Uterus (tissue), 4 donors: Measurements from ENCODE around the gene CSE1L. TPM values are rescaled to one million over a fixed set of nuclear protein-coding genes. Genes with fewer than 3 reads are reported as not detected.
A peak's percentile ranks its signal among the peaks of the same experiment; 100 is the strongest.

Experiments used
- DNase-seq, 2 donors: peaks; one replicate each; pipeline ENCODE4 v3.0.0-alpha.2; 2019 to 2020
- H3K27ac ChIP-seq, 2 donors: fragments of 200-600 bp; sonication (generic); 1 replicate in 1 of 2; 2 replicates in 1 of 2; pipeline ENCODE4 v1.5.1; 2016 to 2018
- H3K27me3 ChIP-seq, 2 donors: fragments of 200-600 bp; sonication (generic); one replicate each; pipeline ENCODE4 v1.5.1; 2018 to 2019; ENCODE audit warnings: control low read depth in 1 of 2
- H3K36me3 ChIP-seq, 2 donors: fragments of 200-600 bp; sonication (generic); one replicate each; pipeline ENCODE4 v1.5.1; 2019; ENCODE audit warnings: control low read depth in 1 of 2
- H3K4me1 ChIP-seq, 2 donors: fragments of 200-600 bp; sonication (generic); one replicate each; pipeline ENCODE4 v1.5.1; 2018 to 2019; ENCODE audit warnings: control low read depth in 1 of 2
- H3K4me3 ChIP-seq, 2 donors: fragments of 200-600 bp; sonication (generic); 1 replicate in 1 of 2; 2 replicates in 1 of 2; pipeline ENCODE4 v1.5.1; 2018 to 2019; ENCODE audit warnings: mild to moderate bottlenecking in 1 of 2
- H3K9me3 ChIP-seq, 2 donors: fragments of 200-600 bp; sonication (generic); one replicate each; pipeline ENCODE4 v1.5.1; 2019; ENCODE audit warnings: control low read depth in 1 of 2
- POLR2A ChIP-seq, 2 donors: fragments of 450-650 bp; IDR thresholded peaks; one replicate each; pipeline ENCODE4 v1.6.1; 2016; ENCODE audit warnings: antibody characterized with exemption in 2 of 2, mild to moderate bottlenecking in 1 of 2, moderate library complexity in 1 of 2
- intact Hi-C: fragments of 100-400 bp; cut with DNase I; formaldehyde crosslinking; loops from one replicate; pipeline ENCODE4 v1.15.1; 2023; ENCODE audit warnings: low total_unique reads
- total RNA-seq, 4 donors: library from RNA; depleted of rRNA in 3 of 4; stranded (reverse); fragments of >200 nt in 3 of 4; gene quantifications; one replicate each; pipeline versions ENCODE4 v1.1.0 to v1.2.4, GENCODE V29; 2014 to 2023
- TF ChIP-seq, protein P1 (sequence below), 4 experiments: fragments of 200-600 bp in 2 of 4; fragments of 450-650 bp in 2 of 4; sonication (generic) in 2 of 4; IDR thresholded peaks; one replicate each; pipeline ENCODE4 v1.5.1; 2016 to 2019; ENCODE audit warnings: antibody characterized with exemption in 4 of 4, mild to moderate bottlenecking in 2 of 4, moderate library complexity in 1 of 4
- donor health status: DM: yes; HTN: yes; CAD: no.

The CSE1L gene
- total RNA-seq, 4 donors from 2014 or later = 49.2 to 104 (median 57.6) TPM

GRCh38 chr20:49043000-49043399 lies 3.1 kb upstream of the CSE1L start:
- no peaks in the 10 kb centered on the region for H3K27me3 ChIP-seq
- no peaks in the 10 kb centered on the region for H3K36me3 ChIP-seq
- TF ChIP-seq, protein P1, sequence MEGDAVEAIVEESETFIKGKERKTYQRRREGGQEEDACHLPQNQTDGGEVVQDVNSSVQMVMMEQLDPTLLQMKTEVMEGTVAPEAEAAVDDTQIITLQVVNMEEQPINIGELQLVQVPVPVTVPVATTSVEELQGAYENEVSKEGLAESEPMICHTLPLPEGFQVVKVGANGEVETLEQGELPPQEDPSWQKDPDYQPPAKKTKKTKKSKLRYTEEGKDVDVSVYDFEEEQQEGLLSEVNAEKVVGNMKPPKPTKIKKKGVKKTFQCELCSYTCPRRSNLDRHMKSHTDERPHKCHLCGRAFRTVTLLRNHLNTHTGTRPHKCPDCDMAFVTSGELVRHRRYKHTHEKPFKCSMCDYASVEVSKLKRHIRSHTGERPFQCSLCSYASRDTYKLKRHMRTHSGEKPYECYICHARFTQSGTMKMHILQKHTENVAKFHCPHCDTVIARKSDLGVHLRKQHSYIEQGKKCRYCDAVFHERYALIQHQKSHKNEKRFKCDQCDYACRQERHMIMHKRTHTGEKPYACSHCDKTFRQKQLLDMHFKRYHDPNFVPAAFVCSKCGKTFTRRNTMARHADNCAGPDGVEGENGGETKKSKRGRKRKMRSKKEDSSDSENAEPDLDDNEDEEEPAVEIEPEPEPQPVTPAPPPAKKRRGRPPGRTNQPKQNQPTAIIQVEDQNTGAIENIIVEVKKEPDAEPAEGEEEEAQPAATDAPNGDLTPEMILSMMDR (IDR thresholded peaks at IDR 0.05) = no peak
- TF ChIP-seq POLR2A (IDR thresholded peaks at IDR 0.05) = no peak
- no peaks in the 10 kb centered on the region for H3K9me3 ChIP-seq
- H3K4me1 ChIP-seq = peaks cover 4 to 5% of the 10 kb centered on the region in 2 donors
- no peak overlapping the region for H3K4me3 ChIP-seq
- H3K27ac ChIP-seq = no peak overlapping the region
- intact Hi-C loops = no loop called here
- DNase-seq = no peak

- peaks cover 5 to 7% of the 10 kb centered on the region in 2 donors for H3K4me1 ChIP-seq
- no peaks in the 10 kb centered on the region for H3K27me3 ChIP-seq
- intact Hi-C loops = no loop called here
- TF ChIP-seq POLR2A (IDR thresholded peaks at IDR 0.05) = no peak
- DNase-seq = no peak
- no peaks in the 10 kb centered on the region for H3K9me3 ChIP-seq
- H3K36me3 ChIP-seq = no peaks in the 10 kb centered on the region
- H3K4me3 ChIP-seq = peak overlapping the region; percentile 99 to 100
- H3K27ac ChIP-seq = peak overlapping the region; percentile 98 to 100
Observed at GRCh38 chr20:49045440-49046086, 549 bp upstream of the CSE1L start.

GRCh38 chr20:49052334-49052733 lies 6.2 kb downstream of the CSE1L start:
- H3K4me1 ChIP-seq = peaks cover under 1 to 7% of the 10 kb centered on the region in 2 donors

DNA sequence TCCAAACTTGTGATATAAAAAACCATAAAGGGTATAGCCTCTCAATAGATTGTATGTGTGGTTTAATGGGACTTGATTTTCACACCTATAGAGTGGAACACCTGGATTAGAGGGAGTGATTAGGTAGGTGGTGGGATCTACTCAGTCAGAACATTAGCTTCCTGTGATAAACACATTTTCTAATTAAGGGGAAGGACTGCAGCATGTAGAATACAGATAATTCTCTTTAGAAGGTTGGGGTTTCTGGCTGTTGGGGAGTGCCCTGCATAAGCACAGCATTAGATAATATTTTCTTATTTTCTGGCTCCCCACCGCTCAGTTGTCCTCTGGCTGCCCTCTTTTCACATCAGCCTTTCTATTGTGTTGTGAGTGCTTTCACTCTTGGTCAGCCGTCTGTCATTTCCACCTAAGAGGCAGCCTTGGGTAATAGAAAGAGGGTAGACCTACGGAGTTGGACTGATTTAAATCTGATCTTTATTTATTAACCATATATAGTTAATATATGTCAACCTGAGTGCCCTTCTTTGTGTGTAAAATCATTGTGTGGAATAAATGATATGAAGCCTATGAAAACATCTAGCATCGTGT lies 8.0 kb downstream of the CSE1L start:
- Histone ChIP-seq H3K36me3 (no peaks in the 10 kb centered on the region), H3K9me3 (no peaks in the 10 kb centered on the region), H3K27me3 (no peaks in the 10 kb centered on the region), H3K4me1 (no peaks in the 10 kb centered on the region), H3K27ac (no peak overlapping the region), H3K4me3 (no peak overlapping the region)
- intact Hi-C loops = no loop called here
- TF ChIP-seq, protein P1 (IDR thresholded peaks at IDR 0.05) = no peak
- no peak for TF ChIP-seq POLR2A (IDR thresholded peaks at IDR 0.05)
- DNase-seq = no peak

More at GRCh38 chr20:49052334-49052733, 6.2 kb downstream of the CSE1L start:
- intact Hi-C loops = no loop called here
- H3K27ac ChIP-seq = no peak overlapping the region
- H3K4me3 ChIP-seq = no peak overlapping the region
- no peak for TF ChIP-seq POLR2A (IDR thresholded peaks at IDR 0.05)
- TF ChIP-seq, protein P1 (IDR thresholded peaks at IDR 0.05) = no peak
- no peaks in the 10 kb centered on the region for H3K27me3 ChIP-seq
- no peaks in the 10 kb centered on the region for H3K9me3 ChIP-seq
- no peak for DNase-seq
- no peaks in the 10 kb centered on the region for H3K36me3 ChIP-seq

DNA sequence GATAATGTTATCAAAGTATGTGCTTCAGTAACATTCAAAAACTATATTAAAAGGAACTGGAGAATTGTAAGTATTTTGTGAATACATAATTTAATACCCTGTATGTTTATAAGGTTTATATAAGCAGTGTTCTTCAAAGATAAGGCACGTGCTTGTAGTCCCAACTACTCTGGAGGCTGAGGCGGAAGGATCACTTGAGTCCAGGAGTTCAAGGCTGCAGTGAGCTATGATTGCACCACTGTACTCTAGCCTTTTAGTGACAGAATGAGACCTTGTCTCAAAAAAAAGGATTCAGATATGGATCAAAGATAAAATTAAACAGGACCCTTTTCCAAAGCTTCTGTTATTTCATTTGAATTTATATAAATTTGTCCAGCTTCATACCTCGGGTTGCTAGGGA lies 17.2 kb downstream of the CSE1L start:
- no peak for DNase-seq
- Histone ChIP-seq H3K4me3 (no peak overlapping the region), H3K36me3 (no peaks in the 10 kb centered on the region), H3K27me3 (no peaks in the 10 kb centered on the region), H3K27ac (no peak overlapping the region), H3K9me3 (no peaks in the 10 kb centered on the region), H3K4me1 (no peaks in the 10 kb centered on the region)
- intact Hi-C loops = no loop called here
- TF ChIP-seq POLR2A (IDR thresholded peaks at IDR 0.05) = no peak
- TF ChIP-seq, protein P1 (IDR thresholded peaks at IDR 0.05) = no peak
